Inflammatory macrophage (primary cell): ENCODE measurements around the gene C12orf54.
"Not testable (repeated sequence)": the region's sequence is repeated elsewhere in the genome, so short reads cannot be mapped to it uniquely, and the experiment has no call there.

Experiments
- DNase-seq, 2 donors: peaks; one replicate each; pipeline ENCODE4 v3.0.0-alpha.2; 2020 to 2022

The C12orf54 gene

DNA sequence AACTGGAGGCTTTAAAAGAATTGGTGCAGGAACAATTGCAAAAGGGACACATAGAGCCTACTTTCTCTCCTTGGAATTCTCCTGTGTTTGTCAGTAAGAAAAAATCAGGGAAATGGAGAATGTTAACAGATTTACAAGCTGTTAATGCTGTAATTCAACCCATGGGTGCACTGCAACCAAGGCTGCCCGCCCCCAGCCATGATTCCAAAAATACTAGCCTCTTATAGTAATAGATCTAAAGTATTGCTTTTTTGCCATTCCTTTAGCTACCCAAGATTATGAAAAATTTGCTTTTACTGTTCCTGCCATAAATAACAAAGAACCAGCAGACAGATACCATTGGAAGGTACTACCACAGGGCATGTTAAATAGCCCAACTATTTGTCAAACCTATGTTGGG is 27.8 kb downstream of the C12orf54 start:
- DNase-seq = no peak

DNA sequence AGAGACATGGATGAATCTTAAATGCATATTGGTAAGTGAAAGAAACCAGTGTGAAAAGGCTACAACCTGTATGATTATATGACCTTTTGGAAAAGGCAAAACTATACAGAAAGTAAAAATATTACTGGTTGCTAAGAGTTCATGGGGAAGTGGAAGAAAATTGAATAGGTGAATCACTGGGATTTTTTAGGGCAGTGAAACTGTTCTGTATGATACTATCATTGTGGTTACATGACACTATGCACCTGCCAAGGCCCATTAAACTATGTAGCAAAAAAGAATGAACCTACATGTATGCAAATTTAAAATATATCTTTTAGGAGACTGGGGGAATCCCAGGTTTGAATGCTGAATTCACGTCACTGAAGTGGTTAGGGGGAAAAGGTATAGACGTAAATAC is 30.6 kb downstream of the C12orf54 start:
- DNase-seq = no peak

DNA sequence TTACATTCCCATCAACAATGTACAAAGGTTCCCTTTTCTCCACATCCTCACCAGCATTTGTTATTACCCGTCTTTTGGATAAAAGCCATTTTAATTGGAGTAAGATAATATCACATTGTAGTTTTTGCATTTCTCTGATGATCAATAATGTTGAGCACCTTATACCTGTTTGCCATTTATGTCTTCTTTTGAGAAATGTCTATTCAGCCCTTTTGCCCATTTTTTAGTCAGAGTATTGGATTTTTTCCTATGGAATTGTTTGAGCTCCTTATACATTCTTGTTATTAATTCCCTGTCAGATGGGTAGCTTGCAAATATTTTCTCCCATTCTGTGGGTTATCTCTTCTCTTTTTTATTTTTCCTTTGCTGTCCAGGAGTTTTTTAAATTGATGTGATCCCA is 32.4 kb downstream of the C12orf54 start:
- no peak for DNase-seq

DNA sequence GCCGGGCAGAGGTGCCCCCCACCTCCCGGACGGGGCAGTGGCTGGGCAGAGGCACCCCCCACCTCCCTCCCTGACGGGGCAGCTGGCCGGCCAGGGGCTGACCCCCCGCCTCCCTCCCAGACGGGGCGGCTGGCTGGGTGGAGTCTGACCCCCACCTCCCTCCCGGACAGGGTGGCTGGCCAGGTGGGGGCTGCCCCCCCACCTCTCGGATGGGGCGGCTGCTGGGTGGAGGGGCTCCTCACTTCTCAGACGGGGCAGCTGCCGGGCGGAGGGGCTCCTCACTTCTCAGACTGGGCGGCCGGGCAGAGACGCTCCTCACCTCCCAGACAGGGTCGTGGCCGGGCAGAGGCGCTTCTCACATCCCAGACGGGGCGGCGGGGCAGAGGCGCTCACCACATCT is 38.1 kb downstream of the C12orf54 start:
- DNase-seq = not testable (repeated sequence)

DNA sequence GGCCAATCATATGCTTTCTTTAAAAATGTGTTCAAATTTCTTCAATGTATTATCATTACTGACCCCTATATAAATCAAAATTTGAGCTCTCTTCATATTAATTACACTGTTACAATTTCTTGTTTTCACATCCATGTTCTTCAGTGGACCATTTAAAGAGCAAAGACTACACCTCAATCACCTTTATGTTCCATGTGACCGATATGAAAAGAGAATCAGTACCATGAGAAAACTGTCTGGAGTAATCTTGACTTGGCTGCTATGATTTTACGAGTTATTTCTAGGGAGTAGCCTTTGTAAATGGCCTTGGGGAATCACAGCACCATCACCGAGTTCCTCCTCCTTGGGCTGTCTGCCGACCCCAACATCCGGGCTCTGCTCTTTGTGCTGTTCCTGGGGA is 43.0 kb downstream of the C12orf54 start, which contains the start of gene OR8S1:
Gene OR8S1, plus strand, starts transcription at position 301 of the 400 bp plus-strand sequence. Its CDS starts 0 bp downstream, at position 301.
- DNase-seq = no peak

DNA sequence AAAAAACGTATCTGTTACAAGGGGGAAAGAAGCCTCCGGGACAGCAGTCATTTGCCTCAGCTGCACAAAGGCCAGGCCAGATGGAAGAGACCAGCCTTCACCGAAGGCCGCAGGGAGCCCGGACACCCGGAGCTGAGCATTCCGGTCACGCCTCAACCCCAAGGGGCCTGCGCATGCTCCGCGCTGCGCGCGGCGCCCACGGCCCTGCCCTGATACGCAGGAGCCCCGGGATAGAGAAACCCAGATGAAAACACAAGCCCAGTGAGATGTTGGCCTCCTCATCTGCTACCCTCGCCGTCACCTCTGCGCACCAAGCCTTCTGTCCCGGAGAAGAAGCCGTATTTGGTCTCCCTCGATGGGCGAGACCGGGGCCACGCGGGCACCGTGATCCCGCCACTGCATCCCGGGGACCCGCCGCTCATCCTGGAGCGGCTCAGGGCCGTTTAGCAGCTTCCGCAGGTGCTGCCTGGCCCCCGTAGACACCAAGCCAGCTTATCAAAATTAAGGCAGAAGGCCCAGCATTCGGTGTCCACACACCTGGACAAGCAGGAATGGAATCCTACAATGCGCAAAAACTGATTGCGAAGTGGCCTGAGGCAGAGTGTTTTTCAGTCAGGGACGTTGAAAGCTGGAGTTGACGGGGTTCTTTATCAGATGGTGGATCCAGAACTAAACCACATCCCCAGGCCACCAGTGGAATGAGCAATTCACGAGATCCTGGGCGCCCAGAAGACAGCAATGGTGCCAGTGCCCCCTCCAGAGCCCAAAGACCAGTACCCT is 45.8 kb downstream of the C12orf54 start:
- DNase-seq = no peak

DNA sequence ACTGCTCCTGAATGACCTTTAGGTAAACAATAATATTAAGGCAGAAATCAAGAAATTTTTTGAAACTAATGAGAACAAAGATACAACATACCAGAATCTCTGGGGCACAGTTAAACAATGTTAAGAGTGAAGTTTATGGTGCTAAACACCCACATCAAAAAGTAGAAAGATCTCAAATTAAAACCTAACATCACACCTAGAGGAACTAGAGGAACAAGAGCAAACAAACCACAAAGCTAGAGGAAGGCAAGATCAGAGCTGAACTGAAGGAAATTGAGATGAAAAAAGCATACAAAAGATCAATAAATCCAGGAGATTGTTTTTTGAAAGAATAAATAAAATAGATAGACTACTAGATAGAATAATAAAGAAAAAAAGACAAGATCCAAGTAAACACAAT is 50.3 kb downstream of the C12orf54 start:
- DNase-seq = no peak

DNA sequence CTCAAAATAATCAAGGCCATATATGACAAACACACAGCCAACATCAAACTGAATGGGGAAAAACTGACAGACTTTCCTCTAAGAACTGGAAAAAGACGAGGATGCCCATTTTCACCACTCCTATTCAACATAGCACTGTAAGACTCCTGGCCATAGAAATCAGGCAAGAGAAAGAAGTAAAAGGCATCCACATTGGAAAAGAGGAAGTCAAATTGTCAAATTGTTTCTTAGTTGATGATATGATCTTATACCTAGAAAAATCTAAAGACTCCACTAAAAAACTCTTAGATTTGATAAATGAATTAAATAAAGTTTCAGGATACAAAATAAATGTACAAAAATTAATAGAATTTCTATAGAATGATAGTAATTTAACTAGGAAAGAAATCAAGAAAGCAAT is 54.3 kb downstream of the C12orf54 start:
- DNase-seq = no peak

DNA sequence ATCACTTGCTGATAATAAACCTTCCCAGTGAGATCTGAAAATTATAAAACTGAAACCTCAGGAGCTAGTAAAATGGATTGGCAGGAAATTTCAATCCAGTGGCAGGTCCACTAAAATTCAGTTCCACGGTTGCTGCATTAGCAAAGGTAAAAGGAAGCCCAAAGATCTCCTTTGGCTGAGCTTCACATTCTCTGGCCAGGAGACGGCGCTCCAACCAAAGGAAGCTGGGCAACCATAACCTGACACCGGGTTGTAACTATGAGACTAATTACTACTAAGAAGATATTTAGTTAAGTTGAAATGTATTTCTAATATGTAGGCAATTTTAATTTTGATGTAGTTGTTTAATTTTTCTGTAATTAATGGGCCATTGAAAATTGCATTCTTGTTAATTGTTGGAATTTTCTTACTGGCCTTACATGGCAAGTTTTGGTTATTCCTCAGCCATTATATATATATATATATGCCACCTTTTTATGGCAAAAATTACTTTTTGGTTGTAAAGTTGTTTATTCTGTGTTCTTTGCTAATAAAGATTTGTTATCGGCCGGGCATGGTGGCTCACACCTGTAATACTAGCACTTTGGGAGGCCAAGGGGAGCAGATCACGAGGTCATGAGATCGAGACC is 60.1 kb downstream of the C12orf54 start:
- DNase-seq = peak; percentile 28 to 29

DNA sequence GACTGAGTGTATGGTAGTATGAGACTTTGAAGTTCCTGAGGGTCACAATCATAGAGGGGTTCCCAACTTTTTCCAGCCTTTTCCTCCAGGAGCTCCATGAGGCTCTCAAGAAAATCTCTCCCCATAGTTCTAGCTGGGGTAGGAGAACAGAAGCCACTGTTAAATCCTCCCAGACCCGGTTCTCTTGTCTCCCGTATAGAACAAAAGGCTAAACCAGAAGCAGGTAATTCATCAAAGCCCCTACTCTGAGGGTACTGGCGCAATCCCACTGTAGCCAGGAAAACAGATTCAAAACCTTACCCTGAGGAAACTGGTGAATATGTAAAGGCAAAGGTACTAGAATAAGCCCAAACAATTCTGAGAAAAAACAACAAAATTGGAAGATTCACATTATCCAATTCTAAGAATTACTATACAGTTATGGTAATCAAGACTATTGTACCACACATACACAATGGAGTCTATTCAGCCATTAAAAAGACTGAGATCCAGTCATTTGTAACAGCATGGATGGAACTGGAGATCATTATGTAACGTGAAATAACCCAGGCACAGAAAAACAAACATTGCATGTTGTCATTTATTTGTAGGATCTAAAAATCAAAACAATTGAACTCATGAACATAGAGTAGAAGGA is 63.7 kb downstream of the C12orf54 start:
- no peak for DNase-seq
